K562 (cell line): ENCODE measurements around the gene AP2M1. TPM values are rescaled to one million over a fixed set of nuclear protein-coding genes. Genes with fewer than 3 reads are reported as not detected.

Experiments used
- ATF3 ChIP-seq, 2 experiments: fragments of 450-650 bp in 1 of 2; sonication (generic) in 1 of 2; formaldehyde crosslinking in 1 of 2; IDR thresholded peaks in 1 of 2; conservative IDR thresholded peaks in 1 of 2; 2 replicates each; pipeline versions ENCODE4 v1.6.1 to v1.8.1; 2016 to 2023; ENCODE audit warnings: mild to moderate bottlenecking in 2 of 2, moderate library complexity in 2 of 2, inconsistent platforms in 1 of 2, missing genetic modification reagents in 1 of 2
- FOXP1 ChIP-seq: sonication (generic); formaldehyde crosslinking; IDR thresholded peaks from 2 replicates; pipeline ENCODE4 v1.8.0; 2022; ENCODE audit warnings: mild to moderate bottlenecking, missing genetic modification reagents
- TBL1XR1 ChIP-seq, 2 experiments: IDR thresholded peaks; 2 replicates each; pipeline ENCODE4 v1.6.1; 2012; ENCODE audit warnings: improper control_type of control experiment in 2 of 2, low read length in 2 of 2, mild to moderate bottlenecking in 1 of 2
- ZNF143 ChIP-seq: sonication (generic); formaldehyde crosslinking; IDR thresholded peaks from 2 replicates; pipeline ENCODE4 v1.9.0; 2022; ENCODE audit warnings: mild to moderate bottlenecking, missing genetic modification reagents
- ZNF507 ChIP-seq: conservative IDR thresholded peaks from 2 replicates; pipeline ENCODE4 v1.6.1; 2017; ENCODE audit warnings: missing genetic modification characterization, missing compliant biosample characterization
- polyA plus RNA-seq, 8 experiments: library from polyadenylated mRNA; depleted of rRNA in 4 of 8; stranded (reverse) in 5 of 8; unstranded in 3 of 8; fragments of >200 nt; fragmentation: Nextera tagmentation in 2 of 8; fragmentation: Illumina TruSeq in 1 of 8; extraction: Ambion mirVana in 2 of 8; extraction: Trizol in 1 of 8; gene quantifications; 2 replicates each; pipeline versions ENCODE4 v1.2.1 to v1.2.3, GENCODE V29; 2011 to 2014; ENCODE audit warnings: inconsistent platforms in 1 of 8, missing spikeins in 1 of 8
- total RNA-seq, 7 experiments: library from RNA; depleted of rRNA in 6 of 7; stranded (reverse); fragments of >200 nt in 6 of 7; fragmentation: Illumina TruSeq in 2 of 7; extraction: Trizol in 2 of 7; gene quantifications; 2 replicates each; pipeline versions ENCODE4 v1.2.1 to v1.2.3, GENCODE V29; 2011 to 2021; ENCODE audit warnings: low replicate concordance in 1 of 7
- TF ChIP-seq, protein P1 (sequence below): sonication (generic); formaldehyde crosslinking; IDR thresholded peaks from 2 replicates; pipeline ENCODE4 v1.8.1; 2023; ENCODE audit warnings: mild to moderate bottlenecking, missing genetic modification reagents
- TF ChIP-seq, protein P2 (sequence below), 2 experiments: fragments of 450-650 bp in 1 of 2; sonication (generic) in 1 of 2; formaldehyde crosslinking; conservative IDR thresholded peaks; 2 replicates each; pipeline versions ENCODE4 v1.4.0 to v1.8.1; 2020 to 2022; ENCODE audit warnings: mild to moderate bottlenecking in 1 of 2, missing genetic modification reagents in 1 of 2
- TF ChIP-seq, protein P3 (sequence below): IDR thresholded peaks from 2 replicates; pipeline ENCODE4 v1.6.1; 2016; ENCODE audit warnings: missing genetic modification characterization, missing compliant biosample characterization
- TF ChIP-seq, protein P4 (sequence below): sonication (generic); formaldehyde crosslinking; IDR thresholded peaks from 2 replicates; pipeline ENCODE4 v1.9.0; 2022; ENCODE audit warnings: mild to moderate bottlenecking, missing genetic modification reagents
- TF ChIP-seq, protein P5 (sequence below), 2 experiments: fragments of 450-650 bp in 1 of 2; sonication (generic) in 1 of 2; formaldehyde crosslinking in 1 of 2; IDR thresholded peaks; 2 replicates each; pipeline versions ENCODE4 v1.7.1 to v1.9.0; 2016 to 2022; ENCODE audit warnings: inconsistent platforms in 1 of 2, mild to moderate bottlenecking in 1 of 2, missing genetic modification reagents in 1 of 2

AP2M1 gene
- total and polyA plus RNA-seq, 9 of the 15 experiments (the other 6 are each of a cell fraction or from before 2014, with no cell fraction given): 118 to 505 (median 296) TPM

DNA sequence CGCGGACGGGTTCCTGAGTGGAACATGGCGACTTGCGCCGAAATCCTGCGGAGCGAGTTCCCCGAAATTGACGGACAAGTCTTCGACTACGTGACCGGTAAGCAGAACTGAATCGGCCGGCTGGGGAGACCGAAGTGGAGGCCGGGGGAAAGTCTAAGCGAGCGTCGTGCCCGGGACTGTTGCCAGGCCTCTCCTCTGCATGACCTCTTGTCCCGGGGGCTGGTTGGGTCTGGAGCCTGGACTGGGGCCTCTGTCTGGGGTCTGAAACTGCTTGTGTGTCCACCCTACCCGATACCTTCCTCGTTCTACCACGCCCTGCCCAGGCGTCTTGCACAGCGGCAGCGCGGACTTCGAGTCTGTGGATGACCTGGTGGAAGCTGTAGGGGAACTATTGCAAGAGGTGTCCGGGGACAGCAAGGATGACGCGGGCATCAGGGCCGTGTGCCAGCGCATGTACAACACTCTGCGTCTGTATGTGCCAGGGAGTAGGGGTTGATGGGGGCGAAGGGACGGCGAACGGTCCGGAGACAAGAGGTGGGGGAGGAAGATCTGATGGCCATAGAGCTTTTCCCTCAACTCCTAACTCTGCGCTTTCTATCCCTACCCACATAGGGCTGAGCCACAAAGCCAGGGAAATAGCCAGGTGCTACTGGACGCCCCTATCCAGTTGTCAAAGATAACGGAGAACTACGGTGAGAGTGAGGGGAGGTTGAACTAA lies 11.7 kb downstream of the AP2M1 start, which contains the start of gene ABCF3 (continued):
- TF ChIP-seq ATF3 (IDR thresholded peaks at IDR 0.05): no peak
- TF ChIP-seq ATF3 (CRISPR knock-in tag; conservative IDR thresholded peaks at IDR 0.05): peak; percentile 58; the same call in 1 of the 2 replicates
- TF ChIP-seq, protein P1, sequence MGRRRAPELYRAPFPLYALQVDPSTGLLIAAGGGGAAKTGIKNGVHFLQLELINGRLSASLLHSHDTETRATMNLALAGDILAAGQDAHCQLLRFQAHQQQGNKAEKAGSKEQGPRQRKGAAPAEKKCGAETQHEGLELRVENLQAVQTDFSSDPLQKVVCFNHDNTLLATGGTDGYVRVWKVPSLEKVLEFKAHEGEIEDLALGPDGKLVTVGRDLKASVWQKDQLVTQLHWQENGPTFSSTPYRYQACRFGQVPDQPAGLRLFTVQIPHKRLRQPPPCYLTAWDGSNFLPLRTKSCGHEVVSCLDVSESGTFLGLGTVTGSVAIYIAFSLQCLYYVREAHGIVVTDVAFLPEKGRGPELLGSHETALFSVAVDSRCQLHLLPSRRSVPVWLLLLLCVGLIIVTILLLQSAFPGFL (CRISPR knock-in tag): no peak
- TF ChIP-seq TBL1XR1 (IDR thresholded peaks at IDR 0.05; ENCODE audit: low read length in 2 of 2): no peak
- TF ChIP-seq ZNF143: no peak
- TF ChIP-seq FOXP1 (CRISPR knock-in tag): peak; percentile 55; the same call in 1 of the 2 replicates
- no peak for TF ChIP-seq ZNF507
- TF ChIP-seq, protein P2, sequence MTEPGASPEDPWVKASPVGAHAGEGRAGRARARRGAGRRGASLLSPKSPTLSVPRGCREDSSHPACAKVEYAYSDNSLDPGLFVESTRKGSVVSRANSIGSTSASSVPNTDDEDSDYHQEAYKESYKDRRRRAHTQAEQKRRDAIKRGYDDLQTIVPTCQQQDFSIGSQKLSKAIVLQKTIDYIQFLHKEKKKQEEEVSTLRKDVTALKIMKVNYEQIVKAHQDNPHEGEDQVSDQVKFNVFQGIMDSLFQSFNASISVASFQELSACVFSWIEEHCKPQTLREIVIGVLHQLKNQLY (CRISPR knock-in tag; conservative IDR thresholded peaks at IDR 0.05): 0 out of 4 replicates have a peak, but pooled peaks of 1 of the 2 experiments have one; percentile 61
- TF ChIP-seq, protein P3, sequence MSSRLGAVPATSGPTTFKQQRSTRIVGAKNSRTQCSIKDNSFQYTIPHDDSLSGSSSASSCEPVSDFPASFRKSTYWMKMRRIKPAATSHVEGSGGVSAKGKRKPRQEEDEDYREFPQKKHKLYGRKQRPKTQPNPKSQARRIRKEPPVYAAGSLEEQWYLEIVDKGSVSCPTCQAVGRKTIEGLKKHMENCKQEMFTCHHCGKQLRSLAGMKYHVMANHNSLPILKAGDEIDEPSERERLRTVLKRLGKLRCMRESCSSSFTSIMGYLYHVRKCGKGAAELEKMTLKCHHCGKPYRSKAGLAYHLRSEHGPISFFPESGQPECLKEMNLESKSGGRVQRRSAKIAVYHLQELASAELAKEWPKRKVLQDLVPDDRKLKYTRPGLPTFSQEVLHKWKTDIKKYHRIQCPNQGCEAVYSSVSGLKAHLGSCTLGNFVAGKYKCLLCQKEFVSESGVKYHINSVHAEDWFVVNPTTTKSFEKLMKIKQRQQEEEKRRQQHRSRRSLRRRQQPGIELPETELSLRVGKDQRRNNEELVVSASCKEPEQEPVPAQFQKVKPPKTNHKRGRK (tag): no peak
- TF ChIP-seq, protein P4, sequence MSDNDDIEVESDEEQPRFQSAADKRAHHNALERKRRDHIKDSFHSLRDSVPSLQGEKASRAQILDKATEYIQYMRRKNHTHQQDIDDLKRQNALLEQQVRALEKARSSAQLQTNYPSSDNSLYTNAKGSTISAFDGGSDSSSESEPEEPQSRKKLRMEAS (CRISPR knock-in tag): no peak
- TF ChIP-seq, protein P5, sequence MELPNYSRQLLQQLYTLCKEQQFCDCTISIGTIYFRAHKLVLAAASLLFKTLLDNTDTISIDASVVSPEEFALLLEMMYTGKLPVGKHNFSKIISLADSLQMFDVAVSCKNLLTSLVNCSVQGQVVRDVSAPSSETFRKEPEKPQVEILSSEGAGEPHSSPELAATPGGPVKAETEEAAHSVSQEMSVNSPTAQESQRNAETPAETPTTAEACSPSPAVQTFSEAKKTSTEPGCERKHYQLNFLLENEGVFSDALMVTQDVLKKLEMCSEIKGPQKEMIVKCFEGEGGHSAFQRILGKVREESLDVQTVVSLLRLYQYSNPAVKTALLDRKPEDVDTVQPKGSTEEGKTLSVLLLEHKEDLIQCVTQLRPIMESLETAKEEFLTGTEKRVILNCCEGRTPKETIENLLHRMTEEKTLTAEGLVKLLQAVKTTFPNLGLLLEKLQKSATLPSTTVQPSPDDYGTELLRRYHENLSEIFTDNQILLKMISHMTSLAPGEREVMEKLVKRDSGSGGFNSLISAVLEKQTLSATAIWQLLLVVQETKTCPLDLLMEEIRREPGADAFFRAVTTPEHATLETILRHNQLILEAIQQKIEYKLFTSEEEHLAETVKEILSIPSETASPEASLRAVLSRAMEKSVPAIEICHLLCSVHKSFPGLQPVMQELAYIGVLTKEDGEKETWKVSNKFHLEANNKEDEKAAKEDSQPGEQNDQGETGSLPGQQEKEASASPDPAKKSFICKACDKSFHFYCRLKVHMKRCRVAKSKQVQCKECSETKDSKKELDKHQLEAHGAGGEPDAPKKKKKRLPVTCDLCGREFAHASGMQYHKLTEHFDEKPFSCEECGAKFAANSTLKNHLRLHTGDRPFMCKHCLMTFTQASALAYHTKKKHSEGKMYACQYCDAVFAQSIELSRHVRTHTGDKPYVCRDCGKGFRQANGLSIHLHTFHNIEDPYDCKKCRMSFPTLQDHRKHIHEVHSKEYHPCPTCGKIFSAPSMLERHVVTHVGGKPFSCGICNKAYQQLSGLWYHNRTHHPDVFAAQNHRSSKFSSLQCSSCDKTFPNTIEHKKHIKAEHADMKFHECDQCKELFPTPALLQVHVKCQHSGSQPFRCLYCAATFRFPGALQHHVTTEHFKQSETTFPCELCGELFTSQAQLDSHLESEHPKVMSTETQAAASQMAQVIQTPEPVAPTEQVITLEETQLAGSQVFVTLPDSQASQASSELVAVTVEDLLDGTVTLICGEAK (IDR thresholded peaks at IDR 0.05): peak; percentile 18; the same call in 1 of the 2 replicates
- TF ChIP-seq, protein P5 (CRISPR knock-in tag; IDR thresholded peaks at IDR 0.05): no peak
